Endodermal cell (in vitro differentiated cells): Measurements from ENCODE around the gene VWA3B. TPM values are rescaled to one million over a fixed set of nuclear protein-coding genes. Genes with fewer than 3 reads are reported as not detected.

Source experiments
- DNase-seq: peaks from one replicate; pipeline ENCODE4 v3.0.0-alpha.2; 2017
- H3K27ac ChIP-seq: 2 replicates; pipeline ENCODE4 v1.5.1; 2013; ENCODE audit warnings: mild to moderate bottlenecking, low read depth, low read length, moderate library complexity
- H3K27me3 ChIP-seq: 2 replicates; pipeline ENCODE4 v1.6.1; 2013; ENCODE audit warnings: mild to moderate bottlenecking, low read length, moderate library complexity; ENCODE audit not compliant: insufficient read depth, control insufficient read depth, poor library complexity, severe bottlenecking
- H3K36me3 ChIP-seq: 2 replicates; pipeline ENCODE4 v1.7.0; 2013; ENCODE audit warnings: mild to moderate bottlenecking, low read length, moderate library complexity; ENCODE audit not compliant: control insufficient read depth, insufficient read depth
- H3K4me1 ChIP-seq: one replicate; pipeline ENCODE4 v1.7.0; 2013; ENCODE audit warnings: low read length; ENCODE audit not compliant: control insufficient read depth, insufficient read depth
- H3K4me3 ChIP-seq: 2 replicates; pipeline ENCODE4 v1.5.1; 2013; ENCODE audit warnings: mild to moderate bottlenecking, low read length, moderate library complexity
- H3K9ac ChIP-seq: 2 replicates; pipeline ENCODE4 v1.6.1; 2013; ENCODE audit warnings: mild to moderate bottlenecking, low read length, moderate library complexity; ENCODE audit not compliant: poor library complexity, severe bottlenecking; ENCODE audit errors: extremely low read depth
- H3K9me3 ChIP-seq: 2 replicates; pipeline ENCODE4 v1.6.1; 2013; ENCODE audit warnings: mild to moderate bottlenecking, low read length, moderate library complexity; ENCODE audit not compliant: control insufficient read depth
- H3K27ac Mint-ChIP-seq: 2 replicates; pipeline ENCODE4 v1.8.0; 2020; ENCODE audit warnings: mixed read lengths
- H3K27me3 Mint-ChIP-seq: 2 replicates; pipeline ENCODE4 v1.8.0; 2021; ENCODE audit warnings: mild to moderate bottlenecking, mixed read lengths; ENCODE audit not compliant: insufficient read depth
- H3K36me3 Mint-ChIP-seq: 2 replicates; pipeline ENCODE4 v1.8.0; 2020; ENCODE audit warnings: low read depth, mixed read lengths
- H3K4me1 Mint-ChIP-seq: 2 replicates; pipeline ENCODE4 v1.8.0; 2020; ENCODE audit warnings: mixed read lengths
- H3K4me3 Mint-ChIP-seq: 2 replicates; pipeline ENCODE4 v1.8.0; 2020; ENCODE audit warnings: mild to moderate bottlenecking, moderate library complexity, mixed read lengths
- H3K9me3 Mint-ChIP-seq: 2 replicates; pipeline ENCODE4 v1.8.0; 2020; ENCODE audit warnings: mild to moderate bottlenecking, mixed read lengths
- WGBS, 2 experiments: methylation state at CpG; one replicate each; pipeline versions ENCODE4 v1.1.5 to v1.1.7; 2013; ENCODE audit warnings: missing lambda C conversion rate in 2 of 2, mixed read lengths in 1 of 2; ENCODE audit not compliant: insufficient coverage in 1 of 2, insufficient read length in 1 of 2; 5-methylcytosine and 5-hydroxymethylcytosine counted together
- total RNA-seq, 2 donors: library from RNA; stranded (reverse); fragmentation: NEBNext Ultra II Directional in 1 of 2; extraction: Animal tissue kit (Norgen Biotek cat#: 25700) in 1 of 2; gene quantifications; 2 replicates in 1 of 2; 3 replicates in 1 of 2; pipeline ENCODE4 v1.2.1, GENCODE V29; 2021
- TF ChIP-seq, protein P1 (sequence below): fragments of 200-600 bp; sonication (generic); conservative IDR thresholded peaks from 2 replicates; pipeline ENCODE4 v1.5.0; 2021; ENCODE audit warnings: antibody characterized with exemption, mild to moderate bottlenecking

The VWA3B gene
- total RNA-seq, 2 donors from 2014 or later: 0.38 to 0.64 TPM

- TF ChIP-seq, protein P1, sequence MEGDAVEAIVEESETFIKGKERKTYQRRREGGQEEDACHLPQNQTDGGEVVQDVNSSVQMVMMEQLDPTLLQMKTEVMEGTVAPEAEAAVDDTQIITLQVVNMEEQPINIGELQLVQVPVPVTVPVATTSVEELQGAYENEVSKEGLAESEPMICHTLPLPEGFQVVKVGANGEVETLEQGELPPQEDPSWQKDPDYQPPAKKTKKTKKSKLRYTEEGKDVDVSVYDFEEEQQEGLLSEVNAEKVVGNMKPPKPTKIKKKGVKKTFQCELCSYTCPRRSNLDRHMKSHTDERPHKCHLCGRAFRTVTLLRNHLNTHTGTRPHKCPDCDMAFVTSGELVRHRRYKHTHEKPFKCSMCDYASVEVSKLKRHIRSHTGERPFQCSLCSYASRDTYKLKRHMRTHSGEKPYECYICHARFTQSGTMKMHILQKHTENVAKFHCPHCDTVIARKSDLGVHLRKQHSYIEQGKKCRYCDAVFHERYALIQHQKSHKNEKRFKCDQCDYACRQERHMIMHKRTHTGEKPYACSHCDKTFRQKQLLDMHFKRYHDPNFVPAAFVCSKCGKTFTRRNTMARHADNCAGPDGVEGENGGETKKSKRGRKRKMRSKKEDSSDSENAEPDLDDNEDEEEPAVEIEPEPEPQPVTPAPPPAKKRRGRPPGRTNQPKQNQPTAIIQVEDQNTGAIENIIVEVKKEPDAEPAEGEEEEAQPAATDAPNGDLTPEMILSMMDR: no peak
Measured at GRCh38 chr2:98155291-98155690, 68.3 kb downstream of the VWA3B start.

GRCh38 chr2:98155716-98156115 lies 68.7 kb downstream of the VWA3B start:
- H3K9ac ChIP-seq: no peak overlapping the region
- DNase-seq: no peak
- H3K27me3 Mint-ChIP-seq: no peaks in the 10 kb centered on the region
- no peak overlapping the region for H3K4me3 ChIP-seq
- H3K9me3 ChIP-seq: no peaks in the 10 kb centered on the region
- no peak overlapping the region for H3K4me3 Mint-ChIP-seq
- no peak overlapping the region for H3K27ac ChIP-seq
- H3K27ac Mint-ChIP-seq: no peak overlapping the region
- 92 to 100% methylated on average over 4 of the region's 4 CpGs for WGBS, 2 experiments
- H3K27me3 ChIP-seq: no peaks in the 10 kb centered on the region
- H3K4me1 Mint-ChIP-seq: peaks cover 28% of the 10 kb centered on the region
- TF ChIP-seq, protein P1: no peak
- no peaks in the 10 kb centered on the region for H3K36me3 Mint-ChIP-seq
- H3K4me1 ChIP-seq: peaks cover 6% of the 10 kb centered on the region
- H3K36me3 ChIP-seq: no peaks in the 10 kb centered on the region
- no peaks in the 10 kb centered on the region for H3K9me3 Mint-ChIP-seq

More at GRCh38 chr2:98155291-98155690, 68.3 kb downstream of the VWA3B start:
- no peaks in the 10 kb centered on the region for H3K27me3 Mint-ChIP-seq
- WGBS, 2 experiments: 93 to 100% methylated on average over 8 of the region's 8 CpGs
- Histone ChIP-seq H3K36me3 (no peaks in the 10 kb centered on the region), H3K4me1 (peaks cover 6% of the 10 kb centered on the region), H3K27me3 (no peaks in the 10 kb centered on the region), H3K9me3 (no peaks in the 10 kb centered on the region), H3K4me3 (no peak overlapping the region), H3K9ac (no peak overlapping the region), H3K27ac (no peak overlapping the region)
- H3K36me3 Mint-ChIP-seq: no peaks in the 10 kb centered on the region
- H3K27ac Mint-ChIP-seq: no peak overlapping the region
- no peak for DNase-seq
- no peak overlapping the region for H3K4me3 Mint-ChIP-seq
- H3K9me3 Mint-ChIP-seq: no peaks in the 10 kb centered on the region
- peaks cover 23% of the 10 kb centered on the region for H3K4me1 Mint-ChIP-seq

- H3K4me3 Mint-ChIP-seq: no peak overlapping the region
- 86 to 95% methylated on average over 4 to 7 of the region's 7 CpGs for WGBS, 2 experiments
- TF ChIP-seq, protein P1: no peak
- no peaks in the 10 kb centered on the region for H3K9me3 ChIP-seq
- no peak overlapping the region for H3K9ac ChIP-seq
- H3K4me1 ChIP-seq: peaks cover 6% of the 10 kb centered on the region
- no peaks in the 10 kb centered on the region for H3K36me3 ChIP-seq
- H3K27ac Mint-ChIP-seq: no peak overlapping the region
- no peaks in the 10 kb centered on the region for H3K9me3 Mint-ChIP-seq
- H3K27ac ChIP-seq: no peak overlapping the region
- no peak for DNase-seq
- no peaks in the 10 kb centered on the region for H3K27me3 Mint-ChIP-seq
- no peaks in the 10 kb centered on the region for H3K27me3 ChIP-seq
- peaks cover 29% of the 10 kb centered on the region for H3K4me1 Mint-ChIP-seq
- no peaks in the 10 kb centered on the region for H3K36me3 Mint-ChIP-seq
- no peak overlapping the region for H3K4me3 ChIP-seq
Measured at GRCh38 chr2:98156304-98156703, 69.3 kb downstream of the VWA3B start.
